Right lobe of liver (tissue), 4 donors: ENCODE data around the gene ELMOD3.

ENCODE experiments used
- POLR2A ChIP-seq: fragments of 450-650 bp; IDR thresholded peaks from one replicate; pipeline ENCODE4 v1.6.1; 2017; ENCODE audit warnings: antibody characterized with exemption, mild to moderate bottlenecking
- TF ChIP-seq, protein P1 (sequence below), 4 donors: fragments of 200-600 bp in 3 of 4; fragments of 450-650 bp in 1 of 4; IDR thresholded peaks; one replicate each; pipeline versions ENCODE4 v1.5.1 to v1.8.0; 2016 to 2022; ENCODE audit warnings: antibody characterized with exemption in 4 of 4, mild to moderate bottlenecking in 2 of 4
- donor health status: DM: no; HTN: no; CAD: no.
- donor health status: DM: no; HTN: no; CAD: no.
- donor health status: DM: no; HTN: yes; CAD: no.

DNA sequence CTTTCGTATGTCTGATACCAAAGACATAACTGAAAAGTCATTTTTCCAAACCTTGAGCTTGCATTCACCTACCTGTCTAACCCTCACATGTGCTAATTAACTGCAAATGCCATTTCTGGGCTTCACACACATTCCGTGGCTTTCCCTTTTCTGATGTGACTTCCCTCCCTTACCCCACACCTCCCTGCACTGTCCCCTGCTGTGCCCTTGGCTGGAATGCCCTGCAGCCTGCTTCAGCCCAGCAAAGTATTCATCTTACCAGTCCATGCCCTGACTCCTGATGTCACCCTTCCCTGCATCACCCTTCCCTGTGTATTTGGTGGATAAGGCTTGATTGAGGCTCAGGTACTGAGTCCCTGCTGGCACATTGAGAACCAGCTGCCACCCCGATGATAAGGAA lies 12.4 kb upstream of the ELMOD3 start:
- TF ChIP-seq, protein P1, sequence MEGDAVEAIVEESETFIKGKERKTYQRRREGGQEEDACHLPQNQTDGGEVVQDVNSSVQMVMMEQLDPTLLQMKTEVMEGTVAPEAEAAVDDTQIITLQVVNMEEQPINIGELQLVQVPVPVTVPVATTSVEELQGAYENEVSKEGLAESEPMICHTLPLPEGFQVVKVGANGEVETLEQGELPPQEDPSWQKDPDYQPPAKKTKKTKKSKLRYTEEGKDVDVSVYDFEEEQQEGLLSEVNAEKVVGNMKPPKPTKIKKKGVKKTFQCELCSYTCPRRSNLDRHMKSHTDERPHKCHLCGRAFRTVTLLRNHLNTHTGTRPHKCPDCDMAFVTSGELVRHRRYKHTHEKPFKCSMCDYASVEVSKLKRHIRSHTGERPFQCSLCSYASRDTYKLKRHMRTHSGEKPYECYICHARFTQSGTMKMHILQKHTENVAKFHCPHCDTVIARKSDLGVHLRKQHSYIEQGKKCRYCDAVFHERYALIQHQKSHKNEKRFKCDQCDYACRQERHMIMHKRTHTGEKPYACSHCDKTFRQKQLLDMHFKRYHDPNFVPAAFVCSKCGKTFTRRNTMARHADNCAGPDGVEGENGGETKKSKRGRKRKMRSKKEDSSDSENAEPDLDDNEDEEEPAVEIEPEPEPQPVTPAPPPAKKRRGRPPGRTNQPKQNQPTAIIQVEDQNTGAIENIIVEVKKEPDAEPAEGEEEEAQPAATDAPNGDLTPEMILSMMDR (IDR thresholded peaks at IDR 0.05) = no peak
- TF ChIP-seq POLR2A = no peak
